ENCODE results near the gene MUC20. TPM values are rescaled to one million over a fixed set of nuclear protein-coding genes. Genes with fewer than 3 reads are reported as not detected.
"Not testable (repeated sequence)": the region's sequence is repeated elsewhere in the genome, so short reads cannot be mapped to it uniquely, and the experiment has no call there.

The MUC20 gene
- total RNA-seq, 1 donor: 0.36 TPM

- H3K4me1 ChIP-seq (ENCODE audit: insufficient read depth, low read length); H3K27me3 ChIP-seq (ENCODE audit: insufficient read depth, low read length); H3K4me2 ChIP-seq (ENCODE audit: insufficient read depth, low read length); H3K36me3 ChIP-seq (ENCODE audit: insufficient read depth, low read length); H3K4me3 ChIP-seq (ENCODE audit: insufficient read depth, low read length); H4K20me1 ChIP-seq (ENCODE audit: insufficient read depth, low read length); H2AFZ ChIP-seq (ENCODE audit: low read length); H3K9me3 ChIP-seq (ENCODE audit: low read depth, low read length); DNase-seq (ENCODE audit: insufficient read length, low spot score, missing footprints); H3K27ac ChIP-seq (ENCODE audit: low read depth, low read length); H3K79me2 ChIP-seq (ENCODE audit: insufficient read depth, low read length): not testable (repeated sequence)
Measured at GRCh38 chr3:195711091-195711812, 9.5 kb upstream of the MUC20 start.

GRCh38 chr3:195711813-195712534, 8.8 kb upstream of the MUC20 start:
- no peak for DNase-seq (ENCODE audit: insufficient read length, low spot score, missing footprints)
- H3K79me2 ChIP-seq (ENCODE audit: insufficient read depth, low read length): no peaks in the 10 kb centered on the region
- peaks cover 9% of the 10 kb centered on the region for H3K4me1 ChIP-seq (ENCODE audit: insufficient read depth, low read length)
- no peaks in the 10 kb centered on the region for H3K36me3 ChIP-seq (ENCODE audit: insufficient read depth, low read length)
- no peaks in the 10 kb centered on the region for H3K27me3 ChIP-seq (ENCODE audit: insufficient read depth, low read length)
- H3K4me2 ChIP-seq (ENCODE audit: insufficient read depth, low read length): no peak overlapping the region
- TF ChIP-seq CTCF (IDR thresholded peaks at IDR 0.05; ENCODE audit: extremely low read depth, low read depth, low read length): no peak
- H3K27ac ChIP-seq (ENCODE audit: low read depth, low read length): no peak overlapping the region
- H4K20me1 ChIP-seq (ENCODE audit: insufficient read depth, low read length): no peaks in the 10 kb centered on the region
- no peak overlapping the region for H2AFZ ChIP-seq (ENCODE audit: low read length)
- no peak overlapping the region for H3K4me3 ChIP-seq (ENCODE audit: insufficient read depth, low read length)
- no peaks in the 10 kb centered on the region for H3K9me3 ChIP-seq (ENCODE audit: low read depth, low read length)

- not testable (repeated sequence) for H4K20me1 ChIP-seq (ENCODE audit: insufficient read depth, low read length); H3K9me3 ChIP-seq (ENCODE audit: low read depth, low read length); H2AFZ ChIP-seq (ENCODE audit: low read length); H3K27me3 ChIP-seq (ENCODE audit: insufficient read depth, low read length); H3K4me3 ChIP-seq (ENCODE audit: insufficient read depth, low read length); DNase-seq (ENCODE audit: insufficient read length, low spot score, missing footprints); H3K36me3 ChIP-seq (ENCODE audit: insufficient read depth, low read length); H3K27ac ChIP-seq (ENCODE audit: low read depth, low read length); H3K4me1 ChIP-seq (ENCODE audit: insufficient read depth, low read length); H3K79me2 ChIP-seq (ENCODE audit: insufficient read depth, low read length); H3K4me2 ChIP-seq (ENCODE audit: insufficient read depth, low read length)
Measured at GRCh38 chr3:195712535-195712910, 8.3 kb upstream of the MUC20 start.

- H3K36me3 ChIP-seq (ENCODE audit: insufficient read depth, low read length); H3K9me3 ChIP-seq (ENCODE audit: low read depth, low read length); DNase-seq (ENCODE audit: insufficient read length, low spot score, missing footprints); H3K4me2 ChIP-seq (ENCODE audit: insufficient read depth, low read length); H3K4me1 ChIP-seq (ENCODE audit: insufficient read depth, low read length); H2AFZ ChIP-seq (ENCODE audit: low read length); H3K79me2 ChIP-seq (ENCODE audit: insufficient read depth, low read length); H3K4me3 ChIP-seq (ENCODE audit: insufficient read depth, low read length); H4K20me1 ChIP-seq (ENCODE audit: insufficient read depth, low read length); H3K27ac ChIP-seq (ENCODE audit: low read depth, low read length): not testable (repeated sequence)
- peaks cover 10% of the 10 kb centered on the region for H3K27me3 ChIP-seq (ENCODE audit: insufficient read depth, low read length)
Measured at GRCh38 chr3:195713150-195713549, 7.6 kb upstream of the MUC20 start.

GRCh38 chr3:195714380-195715011, 6.3 kb upstream of the MUC20 start:
- H3K4me3 ChIP-seq (ENCODE audit: insufficient read depth, low read length): no peak overlapping the region
- no peaks in the 10 kb centered on the region for H3K36me3 ChIP-seq (ENCODE audit: insufficient read depth, low read length)
- peaks cover 3% of the 10 kb centered on the region for H4K20me1 ChIP-seq (ENCODE audit: insufficient read depth, low read length)
- H2AFZ ChIP-seq (ENCODE audit: low read length): no peak overlapping the region
- no peaks in the 10 kb centered on the region for H3K4me1 ChIP-seq (ENCODE audit: insufficient read depth, low read length)
- TF ChIP-seq CTCF (IDR thresholded peaks at IDR 0.05; ENCODE audit: extremely low read depth, low read depth, low read length): no peak
- peaks cover 21% of the 10 kb centered on the region for H3K27me3 ChIP-seq (ENCODE audit: insufficient read depth, low read length)
- peak; percentile 36 for DNase-seq (ENCODE audit: insufficient read length, low spot score, missing footprints)
- no peak overlapping the region for H3K4me2 ChIP-seq (ENCODE audit: insufficient read depth, low read length)
- H3K9me3 ChIP-seq (ENCODE audit: low read depth, low read length): no peaks in the 10 kb centered on the region
- no peaks in the 10 kb centered on the region for H3K79me2 ChIP-seq (ENCODE audit: insufficient read depth, low read length)
- H3K27ac ChIP-seq (ENCODE audit: low read depth, low read length): no peak overlapping the region
